SW 1271 (cell line): Measurements from ENCODE around the gene PKN2.
"Not testable (repeated sequence)": the region's sequence is repeated elsewhere in the genome, so short reads cannot be mapped to it uniquely, and the experiment has no call there.

Source experiments
- DNase-seq, 2 experiments: peaks; one replicate each; lab custom pipeline; 2025; lab: John Stamatoyannopoulos, UW

The PKN2 gene

DNA sequence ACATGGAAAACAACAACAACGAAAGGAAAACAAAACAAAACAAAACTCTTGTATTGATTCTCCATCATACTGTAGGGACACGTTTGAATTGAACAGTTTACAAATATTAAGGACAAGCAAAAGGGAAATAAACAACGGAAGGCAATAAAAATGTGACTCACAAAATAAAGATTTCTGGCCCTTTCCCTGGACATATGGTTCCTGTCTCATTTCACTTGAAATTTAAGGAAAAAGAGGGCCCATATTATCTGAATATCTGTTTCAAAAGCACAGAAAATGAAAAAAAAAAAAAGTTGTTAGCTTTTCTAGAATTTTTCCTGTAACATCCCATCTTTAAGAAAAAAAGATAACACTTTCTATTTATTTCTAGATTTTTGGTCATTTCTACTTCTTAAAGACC is 3.6 kb upstream of the PKN2 start:
- no peak for DNase-seq

DNA sequence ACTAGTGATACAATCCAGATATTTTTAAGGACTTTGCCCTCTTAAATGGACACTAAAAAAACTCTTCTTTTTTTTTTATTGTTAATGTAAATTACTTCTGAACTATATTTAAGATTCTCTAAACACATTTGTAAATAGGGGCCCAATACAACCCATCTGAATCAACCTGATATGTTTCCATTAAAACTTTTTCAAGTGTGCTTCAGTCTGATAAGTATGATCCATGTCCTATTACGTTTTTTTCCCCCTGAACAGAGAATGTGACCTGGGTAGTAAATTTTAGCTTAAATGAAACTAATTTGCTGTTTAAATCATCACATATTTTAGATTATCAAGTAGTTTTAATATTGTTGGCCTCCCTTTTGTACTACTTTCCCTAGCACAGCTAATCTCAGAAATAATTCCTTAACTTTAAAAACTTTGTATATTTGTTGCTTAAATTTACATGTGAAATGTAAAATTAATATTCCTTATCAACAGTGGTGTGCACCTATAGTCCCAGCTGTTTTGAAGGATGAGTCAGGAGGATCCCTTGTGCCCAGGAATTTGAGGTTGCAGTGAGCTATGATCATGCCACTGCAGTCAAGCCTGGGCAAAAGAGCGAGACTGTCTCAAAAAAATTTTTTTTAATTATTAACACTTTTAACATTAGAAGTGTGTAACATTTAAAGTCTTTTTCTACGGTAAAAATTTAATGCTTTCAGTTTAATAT is 3.0 kb upstream of the PKN2 start:
- DNase-seq, result no peak

DNA sequence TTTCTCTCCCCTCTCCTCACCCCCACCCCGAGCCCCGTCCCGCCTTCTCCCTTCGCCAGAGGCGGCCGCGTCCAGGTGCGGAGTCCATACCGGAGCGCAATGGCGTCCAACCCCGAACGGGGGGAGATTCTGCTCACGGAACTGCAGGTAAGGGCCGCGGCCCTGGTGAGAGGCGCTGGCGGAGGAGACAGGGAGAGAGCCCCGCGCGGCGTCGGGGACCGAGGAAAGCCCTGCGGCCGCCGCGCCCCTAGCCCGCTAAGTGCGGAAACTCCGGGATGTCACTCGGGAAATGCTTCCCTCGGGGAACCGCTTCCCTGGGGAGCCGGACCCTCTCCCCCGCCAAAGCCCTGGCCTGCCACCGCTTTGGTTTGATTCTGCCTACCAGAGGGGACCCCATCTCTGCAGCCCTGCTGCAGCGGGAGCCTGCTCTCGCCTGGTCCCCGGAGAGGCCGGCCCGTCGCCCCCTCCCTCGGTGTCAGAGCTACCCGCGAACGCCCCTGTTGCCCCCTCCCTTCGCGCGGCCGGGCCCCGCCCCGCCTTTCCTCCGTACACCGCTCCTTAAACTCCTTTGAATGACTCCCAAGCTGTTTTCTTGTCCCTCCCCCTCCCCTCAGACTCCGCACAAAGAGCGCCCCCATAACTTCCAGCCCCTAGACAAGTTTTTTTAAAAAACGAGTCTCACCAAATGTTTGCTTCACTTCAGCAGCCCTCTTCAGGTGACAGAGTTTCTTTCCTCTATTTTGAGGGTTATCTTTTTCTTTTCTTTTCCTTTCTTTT is 597 bp downstream of the PKN2 start:
- DNase-seq, result peak; percentile 20 to 71

DNA sequence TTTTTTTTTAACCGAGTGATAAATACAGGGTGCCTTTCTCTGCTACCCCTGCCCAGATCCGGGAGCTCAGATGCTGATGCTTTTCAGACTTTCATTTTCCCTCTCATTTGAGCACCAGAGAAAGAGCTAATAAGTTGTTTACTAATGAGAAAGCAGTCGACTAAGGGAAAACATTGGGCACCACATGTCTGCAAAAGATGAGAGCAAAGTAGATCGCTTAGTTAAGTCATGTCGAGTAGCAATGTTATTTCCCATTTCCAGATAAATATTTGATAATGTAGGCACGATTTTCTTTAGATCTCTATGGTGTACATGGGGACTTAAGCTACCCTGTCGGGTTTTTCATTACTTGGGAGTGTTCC is 1.2 kb downstream of the PKN2 start:
- no peak for DNase-seq

DNA sequence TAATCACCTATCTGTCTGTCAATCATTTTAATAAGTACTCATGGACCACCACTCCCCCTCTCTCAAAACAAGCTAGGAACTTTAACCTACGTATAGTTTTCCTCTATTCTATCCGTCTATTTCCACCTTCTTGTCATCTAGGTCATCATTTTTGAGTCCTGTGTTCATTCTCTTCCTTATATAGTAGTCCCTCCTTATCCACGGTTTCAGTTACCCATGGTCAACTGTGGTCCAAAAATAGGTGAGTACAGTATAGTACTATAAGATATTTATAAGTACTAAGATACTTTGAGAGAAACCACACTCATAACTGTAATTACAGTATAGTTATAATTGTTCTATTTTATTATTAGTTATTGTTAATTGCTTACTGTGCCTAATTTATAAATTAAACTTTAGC is 7.5 kb downstream of the PKN2 start:
- DNase-seq, result no peak

DNA sequence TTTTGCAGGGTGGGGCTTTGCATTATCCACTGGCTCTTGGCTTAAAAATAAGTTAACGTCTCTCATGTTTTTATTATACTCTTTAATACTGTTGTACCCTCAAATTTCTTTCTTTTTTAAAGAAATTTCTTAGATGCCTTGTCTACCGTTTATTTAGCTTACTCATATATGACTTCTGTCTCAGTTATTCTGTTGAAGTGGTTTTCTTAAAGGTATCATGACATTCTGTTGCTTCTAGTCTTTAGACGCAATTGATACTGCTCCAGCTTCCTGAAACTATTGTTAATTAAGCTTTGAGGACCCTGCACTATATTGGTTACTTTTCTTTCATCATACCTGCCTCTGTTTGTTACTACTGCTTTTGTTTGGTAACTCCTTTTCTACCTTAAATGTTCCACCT is 11.7 kb downstream of the PKN2 start:
- DNase-seq, result no peak

DNA sequence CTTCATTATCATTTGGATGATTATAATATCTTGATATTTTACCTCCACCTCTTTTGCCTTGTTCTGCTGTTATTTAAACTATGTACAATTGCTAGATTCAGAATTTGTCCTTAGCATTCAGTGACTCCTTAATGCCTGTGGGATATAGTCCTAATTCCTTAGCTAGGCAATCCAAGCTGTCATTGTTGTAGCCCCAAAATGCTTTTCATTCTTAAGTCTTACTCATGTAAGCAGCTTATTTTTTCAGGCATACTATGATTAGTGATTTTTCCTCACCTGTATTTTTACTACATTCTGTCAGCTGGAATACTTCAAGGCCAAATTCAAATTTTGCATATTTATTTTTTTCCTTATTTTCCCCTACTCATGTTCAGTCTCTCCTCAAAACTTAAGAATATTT is 13.4 kb downstream of the PKN2 start:
- DNase-seq, result no peak

DNA sequence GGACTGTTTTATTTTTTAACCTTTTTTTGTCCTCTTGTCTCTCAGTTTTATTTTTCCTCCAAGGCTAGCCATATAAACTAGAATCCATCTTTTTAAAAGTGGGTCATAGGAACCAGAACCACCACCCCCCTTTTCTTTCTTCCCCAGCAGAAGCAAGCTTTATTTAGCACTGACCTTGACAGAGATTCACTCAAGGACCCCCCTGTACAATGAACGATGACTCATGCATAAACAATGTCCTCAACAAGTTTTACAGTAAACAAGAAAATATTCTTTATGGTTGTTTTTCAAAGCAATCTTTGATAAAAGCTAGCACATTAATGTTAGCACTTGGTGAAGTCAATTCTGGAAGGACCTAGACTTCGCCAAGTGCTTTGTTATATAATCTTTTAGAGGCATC is 14.1 kb downstream of the PKN2 start:
- DNase-seq, result peak in 1 of 2 experiments; percentile 5

DNA sequence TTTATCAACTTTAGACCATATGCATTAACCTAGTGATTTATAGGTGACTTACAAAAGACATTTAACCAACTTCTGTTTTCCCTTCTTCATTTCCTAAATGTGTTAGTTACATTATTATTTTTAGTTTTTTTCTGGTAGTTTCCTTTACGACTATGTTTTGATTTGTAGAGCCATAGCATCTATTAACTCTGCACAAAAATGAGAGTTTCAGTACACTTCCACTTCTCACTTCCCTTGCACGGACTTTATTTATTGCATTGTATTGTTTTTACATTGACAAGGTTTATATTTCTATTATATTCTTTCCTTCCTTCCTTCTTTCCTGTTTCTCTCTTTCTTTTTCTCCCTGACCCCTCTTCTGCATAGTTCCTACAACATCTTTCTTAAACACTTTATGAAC is 14.7 kb downstream of the PKN2 start:
- DNase-seq, result no peak

DNA sequence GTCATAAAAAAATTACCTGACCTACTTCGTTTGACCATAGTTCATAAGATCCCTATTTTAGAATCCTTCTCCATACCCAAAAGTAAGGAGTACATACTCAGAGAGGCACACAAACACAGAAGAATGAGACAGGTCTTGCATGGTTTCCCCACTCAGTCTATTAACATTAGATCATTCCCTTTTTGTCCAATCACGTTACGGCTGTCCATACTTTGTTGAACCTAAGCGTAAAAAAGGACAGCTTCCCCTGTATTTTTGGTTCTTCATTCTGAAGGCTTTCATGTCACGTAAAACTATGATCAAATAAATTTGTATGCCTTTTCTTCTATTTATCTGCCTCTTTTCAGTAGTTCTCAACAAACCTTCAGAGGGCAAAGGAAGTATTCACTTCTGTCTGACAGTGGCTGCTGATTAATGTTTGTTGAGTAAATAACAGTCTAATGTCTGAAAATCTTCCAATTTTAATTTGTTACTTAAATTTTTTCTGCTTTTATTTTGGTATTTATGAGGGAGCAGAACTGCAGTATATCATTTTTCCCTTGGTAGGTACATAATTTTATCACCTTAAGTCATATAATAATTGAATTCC is 16.4 kb downstream of the PKN2 start:
- DNase-seq, result no peak

DNA sequence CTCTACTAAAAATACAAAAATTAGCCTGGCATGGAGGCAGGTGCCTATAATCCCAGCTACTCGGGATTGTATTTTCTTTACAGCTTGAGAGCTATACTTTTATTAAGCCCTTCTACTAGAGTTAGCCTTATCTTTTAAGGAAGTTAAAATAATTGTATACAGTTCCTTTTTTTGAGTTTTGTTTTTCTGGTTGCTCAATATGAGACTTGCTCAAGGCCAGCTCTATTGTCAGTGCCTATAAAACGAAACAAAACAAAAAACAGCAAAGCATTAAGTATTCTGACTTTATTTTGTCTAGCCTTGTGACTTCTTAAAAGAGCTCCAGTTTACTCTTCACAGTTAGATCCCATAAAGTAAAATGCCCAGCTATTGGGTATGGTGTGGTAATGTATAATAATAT is 17.2 kb downstream of the PKN2 start:
- DNase-seq, result no peak

DNA sequence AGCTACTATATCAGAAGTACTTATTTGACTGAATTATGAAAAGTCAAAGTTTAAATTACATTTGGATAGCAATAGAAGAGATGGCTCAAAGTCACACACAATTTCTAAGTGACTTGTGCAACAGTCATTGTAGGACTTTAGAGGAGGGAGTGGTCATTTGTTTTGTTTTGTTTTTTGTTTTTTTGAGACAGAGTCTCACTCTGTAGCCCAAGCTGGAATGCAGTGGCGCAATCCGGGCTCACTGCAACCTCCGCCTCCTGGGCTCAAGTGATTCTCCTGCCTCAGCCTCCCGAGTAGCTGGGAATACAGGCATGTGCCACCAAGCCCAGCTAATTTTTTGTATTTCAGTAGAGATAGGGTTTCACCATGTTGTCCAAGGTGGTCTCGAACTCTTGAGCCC is 17.7 kb downstream of the PKN2 start:
- DNase-seq, result not testable (repeated sequence)

DNA sequence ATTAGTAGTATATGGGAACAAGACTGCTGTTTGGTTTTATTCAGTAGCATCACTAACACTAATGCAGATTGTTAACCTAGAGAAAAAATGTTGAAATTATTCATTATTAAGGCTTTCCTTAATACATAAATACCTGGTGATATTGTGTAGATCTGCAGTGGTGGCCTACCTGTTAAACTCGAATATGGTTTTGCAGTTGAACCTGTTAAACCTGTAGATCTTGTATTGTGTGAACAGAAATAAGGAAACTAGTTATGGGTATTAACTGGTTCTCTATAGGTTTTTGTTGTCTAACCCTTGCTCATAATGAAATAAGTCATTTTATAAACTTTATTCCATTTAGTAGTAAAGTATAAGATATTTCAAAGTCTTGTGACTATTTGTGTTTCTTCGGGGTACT is 23.9 kb downstream of the PKN2 start:
- no peak for DNase-seq

DNA sequence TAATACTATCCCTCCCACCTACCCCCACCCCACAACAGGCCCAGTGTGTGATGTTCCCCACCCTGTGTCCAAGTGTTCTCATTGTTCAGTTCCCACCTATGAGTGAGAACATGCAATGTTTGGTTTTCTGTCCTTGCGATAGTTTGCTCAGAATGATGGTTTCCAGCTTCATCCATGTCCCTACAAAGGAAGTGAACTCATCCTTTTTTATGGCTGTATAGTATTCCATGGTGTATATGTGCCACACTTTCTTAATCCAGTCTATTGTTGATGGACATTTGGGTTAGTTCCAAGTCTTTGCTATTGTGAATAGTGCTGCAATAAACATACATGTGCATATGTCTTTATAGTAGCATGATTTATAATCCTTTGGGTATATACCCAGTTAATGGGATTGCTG is 28.8 kb downstream of the PKN2 start:
- DNase-seq, result not testable (repeated sequence)

DNA sequence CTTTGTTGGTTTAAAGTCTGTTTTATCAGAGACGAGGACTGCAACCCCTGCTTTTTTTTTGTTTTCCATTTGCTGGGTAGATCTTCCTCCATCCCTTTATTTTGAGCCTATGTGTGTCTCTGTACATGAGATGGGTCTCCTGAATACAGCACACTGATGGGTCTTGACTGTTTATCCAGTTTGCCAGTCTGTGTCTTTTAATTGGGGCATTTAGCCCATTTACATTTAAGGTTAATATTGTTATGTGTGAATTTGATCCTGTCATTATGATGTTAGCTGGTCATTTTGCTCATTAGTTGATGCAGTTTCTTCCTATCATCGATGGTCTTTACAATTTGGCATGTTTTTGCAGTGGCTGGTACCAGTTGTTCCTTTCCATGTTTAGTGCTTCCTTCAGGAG is 32.5 kb downstream of the PKN2 start:
- not testable (repeated sequence) for DNase-seq

DNA sequence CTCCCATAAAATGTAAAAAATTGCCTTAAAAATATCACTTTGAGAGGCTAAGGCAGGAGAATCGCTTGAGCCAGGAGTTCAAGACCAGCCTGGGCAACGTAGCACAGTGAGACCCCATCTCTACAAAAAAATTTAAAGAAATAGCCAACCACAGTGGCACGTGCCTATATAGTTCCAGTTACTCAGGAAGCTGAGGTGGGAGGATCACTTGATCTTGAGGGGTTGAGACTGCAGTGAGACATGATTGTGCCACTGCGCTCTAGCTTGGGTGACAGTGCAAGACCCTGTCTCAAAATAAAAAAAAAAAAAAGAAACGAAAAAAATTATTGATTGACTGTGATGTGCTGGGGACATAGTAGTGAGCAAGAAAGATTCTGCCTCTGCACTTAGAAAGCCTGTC is 38.4 kb downstream of the PKN2 start:
- DNase-seq, result no peak

DNA sequence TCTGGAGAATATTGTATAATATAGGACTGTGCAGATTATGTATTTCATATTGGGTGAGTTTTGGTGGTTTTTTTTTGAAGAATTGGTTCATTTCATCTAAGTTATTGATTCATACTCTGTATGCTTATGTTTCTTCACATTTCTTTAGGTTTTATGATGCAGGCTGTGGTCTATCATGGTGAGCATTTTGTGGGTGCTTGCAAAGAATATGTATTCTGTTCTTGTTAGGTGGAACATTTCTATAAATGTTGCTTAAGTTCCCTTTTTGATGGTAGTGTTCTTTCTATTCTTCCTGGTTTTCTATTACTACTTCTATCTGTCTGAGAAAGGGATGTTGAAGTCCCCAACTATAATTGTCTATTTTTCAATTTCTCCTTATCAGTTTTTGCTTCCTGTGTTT is 42.6 kb downstream of the PKN2 start:
- no peak for DNase-seq

DNA sequence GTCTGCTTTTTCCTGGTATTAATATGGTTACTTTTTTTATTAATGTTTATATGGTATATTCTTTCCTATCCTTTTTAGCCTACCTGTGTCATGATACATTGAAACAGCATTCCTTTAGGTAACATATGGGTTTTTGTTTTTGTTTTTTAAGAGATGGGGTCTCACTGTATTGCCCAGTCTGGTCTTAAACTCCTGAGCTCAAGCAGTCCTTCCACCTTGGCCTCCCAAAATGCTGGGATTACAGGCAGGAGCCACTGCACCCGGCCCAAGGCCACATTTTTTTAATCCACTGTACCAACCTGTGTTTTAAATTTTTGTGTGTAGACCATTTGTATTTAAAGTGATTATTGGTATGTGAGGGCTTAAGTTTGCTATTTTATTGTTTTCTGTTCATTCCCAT is 43.1 kb downstream of the PKN2 start:
- no peak for DNase-seq

DNA sequence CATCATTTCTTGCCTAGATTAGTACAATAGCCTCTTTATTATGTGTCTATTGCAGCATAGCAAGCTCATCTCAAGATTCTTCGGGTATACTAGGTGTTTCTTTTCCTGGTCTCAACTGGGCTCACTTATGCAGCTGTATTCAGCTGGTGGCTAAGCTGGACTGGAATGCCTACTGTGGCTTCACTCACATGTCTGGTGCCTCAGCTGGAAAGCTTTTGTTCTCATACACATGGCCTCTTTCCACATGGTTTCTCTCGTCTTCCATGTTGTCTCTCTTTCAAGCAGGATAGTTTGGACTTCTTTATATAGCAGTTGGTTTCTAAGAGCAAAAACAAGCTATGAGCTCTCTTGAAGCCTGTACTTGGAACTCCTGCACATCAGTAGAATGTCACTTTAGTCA is 45.2 kb downstream of the PKN2 start:
- DNase-seq, result no peak

DNA sequence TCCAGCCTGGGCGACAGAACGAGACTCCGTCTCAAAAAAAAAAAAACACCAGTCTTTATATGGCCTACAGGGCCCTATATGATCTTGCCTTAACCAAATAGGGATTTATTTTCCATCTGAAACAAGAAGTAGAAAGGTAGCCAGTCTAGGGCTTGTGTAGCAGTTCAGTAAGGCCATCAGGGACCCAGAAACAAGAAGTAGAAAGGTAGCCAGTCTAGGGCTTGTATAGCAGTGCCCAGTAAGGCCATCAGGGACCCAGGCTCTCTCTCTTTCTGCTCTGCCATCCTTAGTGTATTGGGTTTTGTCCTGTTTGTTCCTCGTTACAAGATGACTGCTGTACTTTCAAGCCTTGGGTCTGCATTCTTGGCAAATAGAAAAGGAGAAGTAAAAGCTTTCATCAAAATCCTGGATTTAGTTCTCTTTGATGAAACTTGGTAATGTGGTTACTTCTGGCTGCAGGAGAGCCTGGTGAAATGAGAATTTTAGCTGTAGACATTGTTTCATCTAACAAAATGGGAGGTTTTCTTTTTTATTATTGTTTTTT is 46.1 kb downstream of the PKN2 start:
- DNase-seq, result no peak

DNA sequence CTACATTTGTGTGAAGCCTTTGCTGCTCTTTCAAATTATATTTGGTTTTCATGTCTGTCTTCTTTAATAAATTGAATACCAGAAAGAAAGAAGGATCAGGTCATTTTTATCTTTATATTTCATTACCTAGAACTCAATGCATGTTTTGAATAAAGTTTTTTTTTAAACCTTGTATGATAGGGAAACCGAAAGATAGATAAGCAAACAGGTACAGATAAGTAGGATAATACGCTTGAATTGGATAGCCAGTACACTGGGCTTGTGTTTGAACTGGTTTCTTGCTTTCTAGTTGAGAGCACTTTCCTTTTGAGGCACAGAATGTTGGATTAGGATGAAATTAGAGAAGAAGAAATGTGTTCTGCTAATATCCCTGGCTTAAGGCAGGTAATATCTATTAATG is 46.9 kb downstream of the PKN2 start:
- no peak for DNase-seq

DNA sequence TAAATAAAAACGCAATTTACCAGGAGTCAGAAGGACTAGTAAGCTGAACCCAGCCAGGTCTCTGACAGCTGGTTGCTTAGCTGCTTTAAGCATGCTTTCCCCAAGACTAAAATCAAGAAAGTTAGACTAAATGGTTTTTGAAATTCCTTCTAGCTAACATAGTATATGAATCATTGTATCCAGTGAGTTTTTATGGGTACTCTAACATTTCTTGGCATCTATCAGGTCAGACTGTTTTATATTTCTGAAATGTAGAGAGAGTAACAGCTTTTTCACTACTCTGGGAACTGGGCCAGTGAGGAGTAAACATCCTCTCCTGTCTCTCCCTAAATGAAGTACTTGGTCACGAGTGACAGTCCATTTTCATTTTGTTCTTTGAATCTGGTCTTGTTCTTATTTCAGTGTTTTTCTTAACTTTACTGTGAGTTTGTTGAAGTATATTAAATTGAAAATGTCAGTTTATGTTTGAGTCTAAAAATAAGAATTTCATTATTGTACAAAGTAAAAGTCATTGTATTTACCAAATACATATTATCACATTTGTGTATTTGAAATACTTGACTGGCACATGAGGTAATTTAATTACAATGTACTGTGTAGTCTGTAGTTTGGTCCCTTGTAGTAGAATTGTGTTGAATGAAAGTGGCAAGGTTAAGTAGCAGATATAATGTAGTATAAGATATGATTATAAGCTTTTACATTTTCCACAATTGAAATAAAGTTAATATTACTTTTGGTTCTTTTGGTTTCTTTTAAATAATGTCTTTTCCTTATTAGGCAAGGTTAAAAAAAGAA is 47.6 kb downstream of the PKN2 start:
- peak; percentile 1 to 12 for DNase-seq
